DMS153 treated with DMSO at 0.1 percent for 48 hours (cell line): ENCODE measurements around the gene COMTD1.

ENCODE experiments used
- DNase-seq: peaks from one replicate; lab custom pipeline; 2025; ENCODE audit not compliant: unreplicated experiment; lab: John Stamatoyannopoulos, UW

COMTD1 gene

GRCh38 chr10:75235375-75236177 is at the start of gene COMTD1:
Gene COMTD1 (minus strand): TSS chr10:75235957. CDS start chr10:75235928, 29 bp downstream.
- DNase-seq = peak; percentile 85

GRCh38 chr10:75283671-75284470 is 48.1 kb upstream of the COMTD1 start:
- no peak for DNase-seq

- no peak for DNase-seq
These were observed 47.4 kb upstream of the COMTD1 start for GRCh38 chr10:75283078-75283670.

GRCh38 chr10:75281974-75282373 is 46.2 kb upstream of the COMTD1 start:
- DNase-seq = no peak

GRCh38 chr10:75280236-75280635 is 44.5 kb upstream of the COMTD1 start:
- no peak for DNase-seq

- DNase-seq = no peak
These were observed 40.5 kb upstream of the COMTD1 start for GRCh38 chr10:75276069-75276872.

- DNase-seq = no peak
These were observed 37.1 kb upstream of the COMTD1 start for GRCh38 chr10:75272896-75273295.

GRCh38 chr10:75272094-75272493 is 36.3 kb upstream of the COMTD1 start:
- DNase-seq = no peak

- no peak for DNase-seq
These were observed 33.8 kb upstream of the COMTD1 start for GRCh38 chr10:75269605-75270004.

- DNase-seq = no peak
These were observed 31.2 kb upstream of the COMTD1 start for GRCh38 chr10:75266945-75267344.

GRCh38 chr10:75265856-75266255 is 30.1 kb upstream of the COMTD1 start:
- DNase-seq = no peak

- DNase-seq = no peak
These were observed 28.0 kb upstream of the COMTD1 start for GRCh38 chr10:75263806-75264205.

- DNase-seq = no peak
These were observed 26.3 kb upstream of the COMTD1 start for GRCh38 chr10:75261813-75262705.

GRCh38 chr10:75260990-75261389 is 25.2 kb upstream of the COMTD1 start:
- DNase-seq = no peak

GRCh38 chr10:75254739-75255138 is 19.0 kb upstream of the COMTD1 start:
- DNase-seq = no peak

GRCh38 chr10:75253281-75254220 is 17.8 kb upstream of the COMTD1 start:
- DNase-seq = no peak

- no peak for DNase-seq
These were observed 15.2 kb upstream of the COMTD1 start for GRCh38 chr10:75250934-75251333.

GRCh38 chr10:75247797-75248196 is 12.0 kb upstream of the COMTD1 start:
- no peak for DNase-seq

GRCh38 chr10:75246506-75246905 is 10.7 kb upstream of the COMTD1 start:
- DNase-seq = no peak
